Uterus (tissue), 4 donors: ENCODE measurements around the gene PRPS1. TPM values are rescaled to one million over a fixed set of nuclear protein-coding genes. Genes with fewer than 3 reads are reported as not detected.

Experiments
- DNase-seq, 2 donors: peaks; one replicate each; pipeline ENCODE4 v3.0.0-alpha.2; 2019 to 2020
- H3K27ac ChIP-seq, 2 donors: fragments of 200-600 bp; sonication (generic); 1 replicate in 1 of 2; 2 replicates in 1 of 2; pipeline ENCODE4 v1.5.1; 2016 to 2018
- H3K27me3 ChIP-seq, 2 donors: fragments of 200-600 bp; sonication (generic); one replicate each; pipeline ENCODE4 v1.5.1; 2018 to 2019; ENCODE audit warnings: control low read depth in 1 of 2
- H3K36me3 ChIP-seq, 2 donors: fragments of 200-600 bp; sonication (generic); one replicate each; pipeline ENCODE4 v1.5.1; 2019; ENCODE audit warnings: control low read depth in 1 of 2
- H3K4me1 ChIP-seq, 2 donors: fragments of 200-600 bp; sonication (generic); one replicate each; pipeline ENCODE4 v1.5.1; 2018 to 2019; ENCODE audit warnings: control low read depth in 1 of 2
- H3K4me3 ChIP-seq, 2 donors: fragments of 200-600 bp; sonication (generic); 1 replicate in 1 of 2; 2 replicates in 1 of 2; pipeline ENCODE4 v1.5.1; 2018 to 2019; ENCODE audit warnings: mild to moderate bottlenecking in 1 of 2
- H3K9me3 ChIP-seq, 2 donors: fragments of 200-600 bp; sonication (generic); one replicate each; pipeline ENCODE4 v1.5.1; 2019; ENCODE audit warnings: control low read depth in 1 of 2
- POLR2A ChIP-seq, 2 donors: fragments of 450-650 bp; IDR thresholded peaks; one replicate each; pipeline ENCODE4 v1.6.1; 2016; ENCODE audit warnings: antibody characterized with exemption in 2 of 2, mild to moderate bottlenecking in 1 of 2, moderate library complexity in 1 of 2
- intact Hi-C: fragments of 100-400 bp; cut with DNase I; formaldehyde crosslinking; loops from one replicate; pipeline ENCODE4 v1.15.1; 2023; ENCODE audit warnings: low total_unique reads
- total RNA-seq, 4 donors: library from RNA; depleted of rRNA in 3 of 4; stranded (reverse); fragments of >200 nt in 3 of 4; gene quantifications; one replicate each; pipeline versions ENCODE4 v1.1.0 to v1.2.4, GENCODE V29; 2014 to 2023
- TF ChIP-seq, protein P1 (sequence below), 4 experiments: fragments of 200-600 bp in 2 of 4; fragments of 450-650 bp in 2 of 4; sonication (generic) in 2 of 4; IDR thresholded peaks; one replicate each; pipeline ENCODE4 v1.5.1; 2016 to 2019; ENCODE audit warnings: antibody characterized with exemption in 4 of 4, mild to moderate bottlenecking in 2 of 4, moderate library complexity in 1 of 4
- donor health status: DM: yes; HTN: yes; CAD: no.

The PRPS1 gene
- total RNA-seq, 4 donors from 2014 or later, result 20.0 to 34.1 (median 32.2) TPM

DNA sequence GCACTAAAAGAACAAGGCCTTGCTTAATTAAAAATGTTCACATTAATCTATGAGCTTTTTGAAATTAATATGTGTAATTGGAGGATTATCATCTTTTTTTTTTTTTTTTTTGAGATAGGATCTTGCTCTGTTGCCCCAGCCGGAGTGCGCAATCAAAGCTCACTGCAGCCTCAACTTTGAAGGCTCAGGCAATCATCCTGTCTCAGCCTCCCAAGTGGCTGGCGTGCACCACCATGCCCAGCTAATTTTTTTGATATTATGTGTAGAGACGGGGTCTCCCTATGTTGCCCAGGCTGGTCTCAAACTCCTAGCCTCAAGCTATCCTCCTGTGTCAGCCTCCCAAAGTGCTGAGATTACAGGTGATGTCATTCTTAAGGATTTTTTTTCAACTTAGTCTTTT is 20.0 kb downstream of the PRPS1 start:
- H3K4me3 ChIP-seq, result no peak overlapping the region
- H3K4me1 ChIP-seq, result no peaks in the 10 kb centered on the region
- intact Hi-C loops, result no loop called here
- TF ChIP-seq POLR2A (IDR thresholded peaks at IDR 0.05), result no peak
- TF ChIP-seq, protein P1, sequence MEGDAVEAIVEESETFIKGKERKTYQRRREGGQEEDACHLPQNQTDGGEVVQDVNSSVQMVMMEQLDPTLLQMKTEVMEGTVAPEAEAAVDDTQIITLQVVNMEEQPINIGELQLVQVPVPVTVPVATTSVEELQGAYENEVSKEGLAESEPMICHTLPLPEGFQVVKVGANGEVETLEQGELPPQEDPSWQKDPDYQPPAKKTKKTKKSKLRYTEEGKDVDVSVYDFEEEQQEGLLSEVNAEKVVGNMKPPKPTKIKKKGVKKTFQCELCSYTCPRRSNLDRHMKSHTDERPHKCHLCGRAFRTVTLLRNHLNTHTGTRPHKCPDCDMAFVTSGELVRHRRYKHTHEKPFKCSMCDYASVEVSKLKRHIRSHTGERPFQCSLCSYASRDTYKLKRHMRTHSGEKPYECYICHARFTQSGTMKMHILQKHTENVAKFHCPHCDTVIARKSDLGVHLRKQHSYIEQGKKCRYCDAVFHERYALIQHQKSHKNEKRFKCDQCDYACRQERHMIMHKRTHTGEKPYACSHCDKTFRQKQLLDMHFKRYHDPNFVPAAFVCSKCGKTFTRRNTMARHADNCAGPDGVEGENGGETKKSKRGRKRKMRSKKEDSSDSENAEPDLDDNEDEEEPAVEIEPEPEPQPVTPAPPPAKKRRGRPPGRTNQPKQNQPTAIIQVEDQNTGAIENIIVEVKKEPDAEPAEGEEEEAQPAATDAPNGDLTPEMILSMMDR (IDR thresholded peaks at IDR 0.05), result no peak
- no peaks in the 10 kb centered on the region for H3K9me3 ChIP-seq
- H3K27ac ChIP-seq, result no peak overlapping the region
- H3K27me3 ChIP-seq, result no peaks in the 10 kb centered on the region
- no peaks in the 10 kb centered on the region for H3K36me3 ChIP-seq
- DNase-seq, result no peak

DNA sequence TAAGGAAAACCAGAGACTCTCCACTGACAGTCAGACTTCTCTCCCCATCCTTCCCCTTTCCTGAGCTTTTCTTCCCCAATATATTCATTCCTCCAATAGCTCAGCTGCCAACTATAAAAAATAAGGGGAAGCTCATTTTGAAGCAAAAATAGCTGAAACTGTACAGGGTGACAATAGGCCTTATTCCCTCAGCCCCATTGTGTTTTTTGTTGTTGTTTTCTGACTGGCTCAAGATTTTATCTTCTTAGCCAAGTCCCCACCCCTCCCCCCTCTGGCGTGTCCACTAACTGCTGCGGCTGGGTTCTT is 26.2 kb downstream of the PRPS1 start:
- DNase-seq, result no peak

DNA sequence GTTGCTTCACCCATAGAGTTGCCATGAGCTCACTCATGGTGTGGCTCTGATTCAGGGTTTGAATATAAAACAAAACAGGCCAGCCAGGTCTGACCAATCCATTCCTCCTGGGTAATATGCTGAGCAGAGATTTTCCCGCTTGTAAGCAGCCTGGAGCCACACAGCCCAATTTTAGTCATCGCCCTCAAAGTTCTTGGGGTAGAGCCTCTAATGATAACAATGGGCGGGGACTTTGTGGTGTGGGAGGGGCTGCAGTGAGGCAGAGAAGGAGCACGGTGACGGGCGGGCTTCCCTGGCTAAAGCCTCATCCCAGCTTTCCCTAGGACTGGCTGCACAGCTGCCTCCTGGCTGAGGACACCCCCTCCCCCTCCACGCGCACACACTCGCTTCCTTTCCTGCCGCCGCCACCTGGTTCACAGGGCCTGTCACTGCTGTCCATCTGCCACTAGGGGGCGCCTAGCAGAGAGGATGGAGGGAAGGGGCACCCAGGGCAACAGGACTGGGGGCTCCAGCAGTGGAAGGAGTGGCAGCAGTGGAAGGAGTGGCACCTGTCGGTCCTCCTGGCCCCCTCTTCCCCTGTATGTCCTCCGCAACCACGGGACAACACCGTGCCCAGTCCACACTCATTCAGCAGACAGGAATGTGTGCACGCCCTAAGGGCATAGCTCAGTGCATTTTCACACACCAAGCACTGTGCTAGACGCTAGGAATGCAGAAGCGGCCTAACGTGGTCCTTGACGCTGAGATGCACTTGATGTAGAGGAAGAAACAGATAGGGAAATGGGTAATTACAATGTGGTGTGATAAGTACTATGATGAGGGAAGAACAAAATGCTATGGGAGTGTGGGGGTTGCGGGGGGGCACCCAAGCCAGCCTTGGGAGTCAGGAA is 26.8 kb downstream of the PRPS1 start:
- peak overlapping the region in 1 of 2 donors; percentile 10 for H3K27ac ChIP-seq
- no peaks in the 10 kb centered on the region for H3K36me3 ChIP-seq
- TF ChIP-seq POLR2A (IDR thresholded peaks at IDR 0.05), result no peak
- TF ChIP-seq, protein P1 (IDR thresholded peaks at IDR 0.05), result peak; percentile 42 to 61 (median 42)
- H3K9me3 ChIP-seq, result no peaks in the 10 kb centered on the region
- intact Hi-C loops, result no loop called here
- peak in 1 of 2 donors; percentile 50 for DNase-seq
- H3K4me3 ChIP-seq, result no peak overlapping the region
- no peaks in the 10 kb centered on the region for H3K27me3 ChIP-seq
- no peaks in the 10 kb centered on the region for H3K4me1 ChIP-seq

More for the DNA sequence above, 26.2 kb downstream of the PRPS1 start:
- Histone ChIP-seq H3K36me3 (no peaks in the 10 kb centered on the region), H3K27me3 (no peaks in the 10 kb centered on the region), H3K27ac (no peak overlapping the region), H3K4me1 (no peaks in the 10 kb centered on the region), H3K4me3 (no peak overlapping the region), H3K9me3 (no peaks in the 10 kb centered on the region)
- intact Hi-C loops, result no loop called here
- TF ChIP-seq POLR2A (IDR thresholded peaks at IDR 0.05), result no peak
- TF ChIP-seq, protein P1 (IDR thresholded peaks at IDR 0.05), result no peak

DNA sequence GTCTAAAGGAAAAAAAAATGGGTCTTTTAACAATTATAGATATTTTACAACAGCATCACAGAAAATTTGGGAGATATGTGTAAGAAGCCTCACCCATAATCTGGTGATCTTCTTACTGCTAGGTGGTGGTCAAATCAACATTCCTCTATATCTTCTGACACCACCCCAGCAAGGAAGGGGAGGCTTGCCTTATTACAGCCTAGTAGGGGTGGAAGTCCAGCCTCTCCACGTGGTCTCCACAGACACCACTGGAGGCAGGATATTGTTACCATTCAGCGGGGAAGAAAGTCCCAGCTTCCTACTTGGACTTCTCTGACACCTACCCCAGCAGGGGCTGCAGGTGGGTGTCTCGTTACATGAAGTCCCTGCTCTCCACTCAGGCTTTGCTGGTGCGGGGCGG is 28.7 kb downstream of the PRPS1 start:
- Histone ChIP-seq H3K4me1 (no peaks in the 10 kb centered on the region), H3K4me3 (no peak overlapping the region), H3K27ac (no peak overlapping the region), H3K9me3 (no peaks in the 10 kb centered on the region), H3K36me3 (no peaks in the 10 kb centered on the region), H3K27me3 (no peaks in the 10 kb centered on the region)
- DNase-seq, result no peak
- TF ChIP-seq POLR2A (IDR thresholded peaks at IDR 0.05), result no peak
- TF ChIP-seq, protein P1 (IDR thresholded peaks at IDR 0.05), result no peak
- intact Hi-C loops, result no loop called here

DNA sequence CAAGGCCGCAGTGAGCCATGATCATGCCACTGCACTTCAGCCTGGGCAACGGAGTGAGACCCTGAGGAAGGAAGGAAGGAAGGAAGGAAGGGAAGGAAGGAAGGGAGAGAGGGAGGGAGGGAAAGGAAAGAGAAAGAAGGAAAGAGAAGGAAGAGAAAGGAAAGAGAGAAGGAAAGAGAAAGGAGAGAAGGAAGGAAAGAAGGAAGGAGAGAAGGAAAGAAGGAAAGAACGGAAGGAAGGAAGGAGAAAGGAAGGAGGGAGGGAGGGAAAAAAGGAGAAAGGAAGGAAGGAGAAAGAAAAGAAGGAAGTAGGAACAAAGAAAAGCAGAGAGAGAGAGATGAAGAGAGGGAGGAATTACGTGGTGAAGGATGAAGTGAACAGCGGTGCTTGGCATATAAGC is 30.4 kb downstream of the PRPS1 start:
- no peaks in the 10 kb centered on the region for H3K9me3 ChIP-seq
- TF ChIP-seq, protein P1 (IDR thresholded peaks at IDR 0.05), result no peak
- no peak for TF ChIP-seq POLR2A (IDR thresholded peaks at IDR 0.05)
- no peaks in the 10 kb centered on the region for H3K36me3 ChIP-seq
- H3K4me3 ChIP-seq, result no peak overlapping the region
- DNase-seq, result no peak
- no peak overlapping the region for H3K27ac ChIP-seq
- no peaks in the 10 kb centered on the region for H3K4me1 ChIP-seq
- no peaks in the 10 kb centered on the region for H3K27me3 ChIP-seq
- intact Hi-C loops, result no loop called here
